Memory B cell (primary cell): Measurements from ENCODE around the gene RPRD2.
"Not testable (repeated sequence)": the region's sequence is repeated elsewhere in the genome, so short reads cannot be mapped to it uniquely, and the experiment has no call there.

Experiments
- ATAC-seq: fragments of 150-1000 bp; cut with Tn5 transposase; 2 replicates; pipeline ENCODE4 v1.10.0; 2021; ENCODE audit warnings: low read depth, mild to moderate bottlenecking, moderate library complexity
- DNase-seq, 2 donors: peaks; one replicate each; pipeline ENCODE4 v3.0.0; 2022; ENCODE audit warnings: low spot score in 2 of 2
- H3K27ac Mint-ChIP-seq: one replicate; pipeline ENCODE4 v1.8.0; 2022; ENCODE audit warnings: mild to moderate bottlenecking, moderate library complexity, mixed read lengths
- H3K27me3 Mint-ChIP-seq: one replicate; pipeline ENCODE4 v1.8.0; 2022; ENCODE audit warnings: mixed read lengths
- H3K36me3 Mint-ChIP-seq: one replicate; pipeline ENCODE4 v1.8.0; 2022; ENCODE audit warnings: mild to moderate bottlenecking, mixed read lengths
- H3K4me1 Mint-ChIP-seq: one replicate; pipeline ENCODE4 v1.8.0; 2022; ENCODE audit warnings: mixed read lengths
- H3K4me3 Mint-ChIP-seq: one replicate; pipeline ENCODE4 v1.8.0; 2022; ENCODE audit warnings: mild to moderate bottlenecking, moderate library complexity, mixed read lengths
- H3K9me3 Mint-ChIP-seq: one replicate; pipeline ENCODE4 v1.8.0; 2022; ENCODE audit warnings: mixed read lengths

RPRD2 gene

GRCh38 chr1:150372580-150372979, 8.6 kb downstream of the RPRD2 start:
- H3K4me1 Mint-ChIP-seq = peaks cover 35% of the 10 kb centered on the region
- H3K4me3 Mint-ChIP-seq = no peak overlapping the region
- peak overlapping the region; percentile 0 for H3K27ac Mint-ChIP-seq
- no peak for ATAC-seq
- H3K9me3 Mint-ChIP-seq = no peaks in the 10 kb centered on the region
- H3K27me3 Mint-ChIP-seq = no peaks in the 10 kb centered on the region
- H3K36me3 Mint-ChIP-seq = peaks cover 12% of the 10 kb centered on the region
- DNase-seq = no peak

GRCh38 chr1:150376110-150376509, 12.2 kb downstream of the RPRD2 start:
- Mint-ChIP-seq H3K27ac (peak overlapping the region; percentile 86), H3K4me3 (no peak overlapping the region), H3K27me3 (no peaks in the 10 kb centered on the region), H3K9me3 (no peaks in the 10 kb centered on the region), H3K36me3 (peaks cover 8% of the 10 kb centered on the region), H3K4me1 (peaks cover 35% of the 10 kb centered on the region)
- ATAC-seq (no peak), DNase-seq (no peak)

GRCh38 chr1:150383631-150384324, 19.8 kb downstream of the RPRD2 start:
- H3K4me3 Mint-ChIP-seq = no peak overlapping the region
- peak overlapping the region; percentile 56 for H3K27ac Mint-ChIP-seq
- ATAC-seq (no peak), DNase-seq (no peak)
- no peaks in the 10 kb centered on the region for H3K27me3 Mint-ChIP-seq
- H3K4me1 Mint-ChIP-seq = peaks cover 23% of the 10 kb centered on the region
- no peaks in the 10 kb centered on the region for H3K9me3 Mint-ChIP-seq
- peaks cover 9% of the 10 kb centered on the region for H3K36me3 Mint-ChIP-seq

GRCh38 chr1:150385537-150386445, 21.8 kb downstream of the RPRD2 start:
- ATAC-seq = no peak
- no peak overlapping the region for H3K4me3 Mint-ChIP-seq
- H3K36me3 Mint-ChIP-seq = peaks cover 13% of the 10 kb centered on the region
- peak overlapping the region; percentile 12 for H3K27ac Mint-ChIP-seq
- no peaks in the 10 kb centered on the region for H3K9me3 Mint-ChIP-seq
- no peaks in the 10 kb centered on the region for H3K27me3 Mint-ChIP-seq
- H3K4me1 Mint-ChIP-seq = peaks cover 31% of the 10 kb centered on the region
- DNase-seq = no peak

- H3K36me3 Mint-ChIP-seq = peaks cover 11% of the 10 kb centered on the region
- peak overlapping the region; percentile 79 for H3K27ac Mint-ChIP-seq
- H3K4me3 Mint-ChIP-seq = no peak overlapping the region
- DNase-seq (no peak), ATAC-seq (no peak)
- peaks cover 29% of the 10 kb centered on the region for H3K4me1 Mint-ChIP-seq
- no peaks in the 10 kb centered on the region for H3K27me3 Mint-ChIP-seq
- no peaks in the 10 kb centered on the region for H3K9me3 Mint-ChIP-seq
Observed at GRCh38 chr1:150386592-150386991, 22.6 kb downstream of the RPRD2 start.

- Mint-ChIP-seq H3K27ac (peak overlapping the region; percentile 79), H3K9me3 (no peaks in the 10 kb centered on the region), H3K4me1 (peaks cover 29% of the 10 kb centered on the region), H3K36me3 (peaks cover 11% of the 10 kb centered on the region), H3K27me3 (no peaks in the 10 kb centered on the region), H3K4me3 (no peak overlapping the region)
- DNase-seq = no peak
- no peak for ATAC-seq
Observed at GRCh38 chr1:150387200-150387599, 23.3 kb downstream of the RPRD2 start.

- no peak for ATAC-seq
- no peak for DNase-seq
- H3K36me3 Mint-ChIP-seq = peaks cover 11% of the 10 kb centered on the region
- no peaks in the 10 kb centered on the region for H3K27me3 Mint-ChIP-seq
- H3K9me3 Mint-ChIP-seq = no peaks in the 10 kb centered on the region
- no peak overlapping the region for H3K27ac Mint-ChIP-seq
- no peak overlapping the region for H3K4me3 Mint-ChIP-seq
- peaks cover 32% of the 10 kb centered on the region for H3K4me1 Mint-ChIP-seq
Observed at GRCh38 chr1:150388241-150388640, 24.3 kb downstream of the RPRD2 start.

- no peak for DNase-seq
- H3K36me3 Mint-ChIP-seq = peaks cover 13% of the 10 kb centered on the region
- peaks cover 30% of the 10 kb centered on the region for H3K4me1 Mint-ChIP-seq
- no peaks in the 10 kb centered on the region for H3K9me3 Mint-ChIP-seq
- no peak overlapping the region for H3K4me3 Mint-ChIP-seq
- ATAC-seq = no peak
- H3K27ac Mint-ChIP-seq = peak overlapping the region; percentile 46
- no peaks in the 10 kb centered on the region for H3K27me3 Mint-ChIP-seq
Observed at GRCh38 chr1:150389650-150390049, 25.7 kb downstream of the RPRD2 start.

- H3K27ac Mint-ChIP-seq = no peak overlapping the region
- H3K9me3 Mint-ChIP-seq = no peaks in the 10 kb centered on the region
- no peaks in the 10 kb centered on the region for H3K27me3 Mint-ChIP-seq
- H3K4me1 Mint-ChIP-seq = peaks cover 30% of the 10 kb centered on the region
- H3K4me3 Mint-ChIP-seq = no peak overlapping the region
- DNase-seq = no peak
- no peak for ATAC-seq
- peaks cover 29% of the 10 kb centered on the region for H3K36me3 Mint-ChIP-seq
Observed at GRCh38 chr1:150392627-150393026, 28.7 kb downstream of the RPRD2 start.

GRCh38 chr1:150395115-150395514, 31.2 kb downstream of the RPRD2 start:
- peaks cover 25% of the 10 kb centered on the region for H3K4me1 Mint-ChIP-seq
- ATAC-seq = not testable (repeated sequence)

GRCh38 chr1:150397392-150398032, 33.6 kb downstream of the RPRD2 start:
- peak overlapping the region; percentile 45 for H3K27ac Mint-ChIP-seq

More at GRCh38 chr1:150395115-150395514, 31.2 kb downstream of the RPRD2 start:
- H3K36me3 Mint-ChIP-seq = peaks cover 31% of the 10 kb centered on the region
- not testable (repeated sequence) for DNase-seq, H3K27ac Mint-ChIP-seq, H3K9me3 Mint-ChIP-seq, H3K27me3 Mint-ChIP-seq, H3K4me3 Mint-ChIP-seq

GRCh38 chr1:150404465-150404864, 40.5 kb downstream of the RPRD2 start:
- Mint-ChIP-seq H3K4me1 (peaks cover 29% of the 10 kb centered on the region), H3K27ac (no peak overlapping the region)

More at GRCh38 chr1:150397392-150398032, 33.6 kb downstream of the RPRD2 start:
- DNase-seq (no peak), ATAC-seq (no peak)
- H3K36me3 Mint-ChIP-seq = peaks cover 33% of the 10 kb centered on the region
- H3K4me1 Mint-ChIP-seq = peaks cover 21% of the 10 kb centered on the region
- no peaks in the 10 kb centered on the region for H3K27me3 Mint-ChIP-seq
- H3K9me3 Mint-ChIP-seq = peaks cover 2% of the 10 kb centered on the region
- no peak overlapping the region for H3K4me3 Mint-ChIP-seq

GRCh38 chr1:150405660-150406059, 41.7 kb downstream of the RPRD2 start:
- peaks cover 8% of the 10 kb centered on the region for H3K36me3 Mint-ChIP-seq
- peaks cover 33% of the 10 kb centered on the region for H3K4me1 Mint-ChIP-seq
- H3K27ac Mint-ChIP-seq = peak overlapping the region; percentile 31
- DNase-seq = no peak
- no peak for ATAC-seq
- no peak overlapping the region for H3K4me3 Mint-ChIP-seq
- no peaks in the 10 kb centered on the region for H3K27me3 Mint-ChIP-seq
- no peaks in the 10 kb centered on the region for H3K9me3 Mint-ChIP-seq

More at GRCh38 chr1:150404465-150404864, 40.5 kb downstream of the RPRD2 start:
- ATAC-seq (no peak), DNase-seq (no peak)
- peaks cover 13% of the 10 kb centered on the region for H3K36me3 Mint-ChIP-seq
- no peaks in the 10 kb centered on the region for H3K27me3 Mint-ChIP-seq
- peaks cover 2% of the 10 kb centered on the region for H3K9me3 Mint-ChIP-seq
- no peak overlapping the region for H3K4me3 Mint-ChIP-seq

GRCh38 chr1:150406483-150406882, 42.5 kb downstream of the RPRD2 start:
- Mint-ChIP-seq H3K36me3 (peaks cover 8% of the 10 kb centered on the region), H3K27me3 (no peaks in the 10 kb centered on the region), H3K4me1 (peaks cover 33% of the 10 kb centered on the region), H3K9me3 (no peaks in the 10 kb centered on the region), H3K4me3 (no peak overlapping the region), H3K27ac (no peak overlapping the region)
- no peak for ATAC-seq
- DNase-seq = no peak
